Fibroblast of gingiva (primary cell): ENCODE measurements around the gene BTNL2.
"Not testable (repeated sequence)": the region's sequence is repeated elsewhere in the genome, so short reads cannot be mapped to it uniquely, and the experiment has no call there.

ENCODE experiments used
- DNase-seq: peaks from one replicate; pipeline ENCODE4 v3.0.0-alpha.2; 2011; ENCODE audit warnings: low read depth

The BTNL2 gene, protein sequence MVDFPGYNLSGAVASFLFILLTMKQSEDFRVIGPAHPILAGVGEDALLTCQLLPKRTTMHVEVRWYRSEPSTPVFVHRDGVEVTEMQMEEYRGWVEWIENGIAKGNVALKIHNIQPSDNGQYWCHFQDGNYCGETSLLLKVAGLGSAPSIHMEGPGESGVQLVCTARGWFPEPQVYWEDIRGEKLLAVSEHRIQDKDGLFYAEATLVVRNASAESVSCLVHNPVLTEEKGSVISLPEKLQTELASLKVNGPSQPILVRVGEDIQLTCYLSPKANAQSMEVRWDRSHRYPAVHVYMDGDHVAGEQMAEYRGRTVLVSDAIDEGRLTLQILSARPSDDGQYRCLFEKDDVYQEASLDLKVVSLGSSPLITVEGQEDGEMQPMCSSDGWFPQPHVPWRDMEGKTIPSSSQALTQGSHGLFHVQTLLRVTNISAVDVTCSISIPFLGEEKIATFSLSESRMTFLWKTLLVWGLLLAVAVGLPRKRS

DNA sequence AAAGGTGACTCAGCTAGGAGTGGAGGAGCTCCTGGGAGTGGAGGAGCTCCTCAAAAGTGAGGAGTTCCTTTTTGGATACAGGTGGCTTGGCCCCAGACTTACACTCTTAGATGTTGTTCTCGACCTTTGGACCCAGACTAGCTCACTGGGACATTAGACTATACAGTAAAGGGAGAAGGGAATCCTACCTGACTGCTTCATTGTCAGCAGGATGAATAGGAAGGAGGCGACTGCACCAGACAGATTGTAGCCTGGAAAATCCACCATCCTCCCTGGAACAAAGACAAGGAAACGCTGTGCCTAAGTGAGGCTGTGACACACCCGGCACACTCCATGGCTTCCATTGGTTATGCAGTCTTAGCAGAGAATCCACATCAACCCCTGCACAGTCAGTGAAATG lies at the start of gene BTNL2:
Gene BTNL2 (minus strand): TSS at position 325 of the 400 bp plus-strand sequence. CDS start 58 bp downstream, at position 267.
- no peak for DNase-seq

- DNase-seq = no peak
These were observed 42.2 kb upstream of the BTNL2 start for GRCh38 chr6:32449088-32449736.

- no peak for DNase-seq
These were observed 41.0 kb upstream of the BTNL2 start for GRCh38 chr6:32447932-32448331.

DNA sequence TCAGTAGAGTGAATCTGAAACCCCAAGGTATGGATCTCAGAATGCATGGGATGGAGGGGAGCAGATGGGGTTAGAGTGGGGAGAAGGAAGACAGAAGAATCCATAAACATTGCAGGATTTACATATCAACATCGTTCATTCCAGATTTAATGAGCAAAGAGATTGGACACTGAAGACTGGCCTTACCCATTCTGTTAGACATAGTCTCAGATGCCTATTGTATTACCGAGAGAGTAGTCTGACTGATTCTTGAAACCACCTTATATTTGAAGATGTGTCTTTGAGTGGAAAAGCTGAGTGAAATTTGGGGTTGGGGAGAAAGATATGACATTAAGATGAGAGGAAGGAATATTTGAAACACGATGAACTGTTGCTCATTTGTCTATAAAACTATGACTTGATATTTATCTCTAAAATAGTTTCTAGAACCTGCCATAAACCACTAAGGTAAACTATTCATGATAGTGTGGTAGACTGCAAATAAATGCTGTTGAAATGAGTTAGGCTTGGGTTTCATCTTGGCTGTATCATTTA lies 38.4 kb upstream of the BTNL2 start:
- DNase-seq = no peak

DNA sequence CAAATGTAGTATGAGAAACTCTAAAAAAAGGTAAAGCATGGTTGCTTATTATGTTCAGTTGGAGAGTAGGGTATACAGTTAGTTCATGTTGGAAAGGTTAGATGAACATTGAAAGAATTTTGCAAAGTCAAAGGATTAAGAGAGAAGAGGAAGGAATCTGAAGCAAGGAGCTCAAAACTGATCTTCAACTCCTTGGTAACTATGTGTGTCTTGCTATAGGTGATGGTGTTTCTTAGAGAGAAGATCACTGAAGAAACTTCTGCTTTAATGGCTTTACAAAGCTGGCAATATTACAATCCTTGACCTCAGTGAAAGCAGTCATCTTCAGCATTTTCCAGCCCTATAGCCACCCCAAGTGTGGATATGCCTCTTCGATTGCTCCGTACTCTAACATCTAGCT lies 37.5 kb upstream of the BTNL2 start:
- DNase-seq = no peak

DNA sequence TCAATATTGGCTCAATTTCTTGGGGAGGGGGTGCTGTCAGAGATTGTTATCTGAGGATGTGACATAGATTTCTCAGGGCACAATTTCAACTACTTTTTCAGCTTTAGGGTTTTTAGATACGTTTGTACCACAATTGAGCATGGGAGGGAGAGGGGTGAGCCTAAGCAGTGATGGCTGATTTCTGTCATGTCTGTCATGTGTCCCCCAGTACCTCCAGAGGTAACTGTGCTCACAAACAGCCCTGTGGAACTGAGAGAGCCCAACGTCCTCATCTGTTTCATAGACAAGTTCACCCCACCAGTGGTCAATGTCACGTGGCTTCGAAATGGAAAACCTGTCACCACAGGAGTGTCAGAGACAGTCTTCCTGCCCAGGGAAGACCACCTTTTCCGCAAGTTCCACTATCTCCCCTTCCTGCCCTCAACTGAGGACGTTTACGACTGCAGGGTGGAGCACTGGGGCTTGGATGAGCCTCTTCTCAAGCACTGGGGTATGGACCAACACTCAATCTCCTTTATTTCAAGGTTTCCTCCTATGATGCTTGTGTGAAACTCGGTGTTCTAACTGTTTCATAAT lies 36.1 kb upstream of the BTNL2 start:
- no peak for DNase-seq

DNA sequence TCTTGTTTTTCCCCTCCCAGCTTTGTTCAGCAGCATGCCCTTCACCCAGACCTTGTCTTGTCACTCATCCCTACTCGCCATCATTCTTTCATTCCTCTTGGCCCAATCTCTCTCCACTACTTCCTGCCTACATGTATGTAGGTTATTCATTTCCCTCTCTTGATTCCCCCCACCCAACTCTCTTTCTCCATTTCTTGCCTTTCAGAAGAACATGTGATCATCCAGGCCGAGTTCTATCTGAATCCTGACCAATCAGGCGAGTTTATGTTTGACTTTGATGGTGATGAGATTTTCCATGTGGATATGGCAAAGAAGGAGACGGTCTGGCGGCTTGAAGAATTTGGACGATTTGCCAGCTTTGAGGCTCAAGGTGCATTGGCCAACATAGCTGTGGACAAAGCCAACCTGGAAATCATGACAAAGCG lies 35.3 kb upstream of the BTNL2 start:
- no peak for DNase-seq

GRCh38 chr6:32439602-32440214 lies 32.7 kb upstream of the BTNL2 start, which contains the start of gene HLA-DRA:
Gene HLA-DRA (plus strand): TSS chr6:32439887. CDS start chr6:32439951, 64 bp downstream.
- DNase-seq = peak; percentile 22

GRCh38 chr6:32439139-32439538 lies 32.2 kb upstream of the BTNL2 start:
- no peak for DNase-seq

GRCh38 chr6:32436995-32437836 lies 30.2 kb upstream of the BTNL2 start:
- DNase-seq = peak; percentile 16

GRCh38 chr6:32436186-32436585 lies 29.2 kb upstream of the BTNL2 start:
- DNase-seq = no peak

GRCh38 chr6:32433950-32434349 lies 27.0 kb upstream of the BTNL2 start:
- not testable (repeated sequence) for DNase-seq

- DNase-seq = no peak
These were observed 25.1 kb upstream of the BTNL2 start for GRCh38 chr6:32432050-32432450.

- no peak for DNase-seq
These were observed 24.2 kb upstream of the BTNL2 start for GRCh38 chr6:32431142-32431541.

GRCh38 chr6:32430179-32430578 lies 23.2 kb upstream of the BTNL2 start:
- no peak for DNase-seq

DNA sequence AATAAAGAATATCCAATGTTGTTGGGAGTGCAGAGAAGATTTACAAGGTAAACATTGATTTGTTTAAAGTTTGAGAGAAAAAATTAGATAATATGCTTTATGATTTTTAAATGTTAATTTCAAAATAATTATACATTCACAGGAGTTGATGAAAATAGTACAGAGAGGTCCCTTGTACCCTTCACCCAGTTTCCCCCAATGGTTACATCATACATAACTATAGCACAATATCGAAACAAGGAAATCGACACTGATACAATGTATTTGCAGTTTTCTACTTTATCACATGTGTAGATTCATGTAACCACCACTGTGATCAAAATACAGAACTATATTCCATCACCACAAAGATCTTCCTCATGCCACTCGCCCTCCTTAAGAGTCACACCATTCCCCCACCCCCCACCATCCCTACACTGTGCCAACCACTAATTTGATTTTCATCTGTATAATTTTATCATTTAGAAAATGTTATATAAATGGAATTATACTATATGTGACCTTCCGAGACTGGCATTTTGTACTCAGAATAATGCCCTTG lies 21.0 kb upstream of the BTNL2 start:
- DNase-seq = no peak

GRCh38 chr6:32427218-32427617 lies 20.2 kb upstream of the BTNL2 start:
- DNase-seq = no peak

GRCh38 chr6:32426338-32426737 lies 19.4 kb upstream of the BTNL2 start:
- DNase-seq = no peak

- DNase-seq = no peak
These were observed 17.8 kb upstream of the BTNL2 start for GRCh38 chr6:32424589-32425300.

GRCh38 chr6:32416036-32416435 lies 9.1 kb upstream of the BTNL2 start:
- DNase-seq = no peak
